ENCODE results near the gene KRTAP2-3. TPM values are rescaled to one million over a fixed set of nuclear protein-coding genes. Genes with fewer than 3 reads are reported as not detected.

The KRTAP2-3 gene
- total RNA-seq, 1 donor from 2014 or later: not detected

- ATAC-seq (no peak), DNase-seq (no peak)
- H3K9me3 ChIP-seq: no peaks in the 10 kb centered on the region
- H3K27me3 ChIP-seq (ENCODE audit: low read depth): no peaks in the 10 kb centered on the region
- no peak within 1 kb of the TSS for H3K4me3 ChIP-seq
- H3K27ac ChIP-seq: no peak within 1 kb of the TSS
- no peaks in the 10 kb centered on the region for H3K4me1 ChIP-seq
- H3K36me3 ChIP-seq: no peaks in the 10 kb centered on the region
- no peak for TF ChIP-seq CTCF (IDR thresholded peaks at IDR 0.05)
- intact Hi-C loops (cut with DNase I): no loop called here
These were observed 30.2 kb downstream of the KRTAP2-3 start, which contains the start of gene KRTAP1-4 for GRCh38 chr17:41029633-41030245. Gene KRTAP1-4 (minus strand): TSS chr17:41030195. CDS start chr17:41030078, 117 bp downstream.

GRCh38 chr17:41026715-41027471 lies 33.0 kb downstream of the KRTAP2-3 start, which contains the start of gene KRTAP1-5:
Gene KRTAP1-5 (minus strand): TSS chr17:41027208. CDS start chr17:41027155, 53 bp downstream.
- Histone ChIP-seq H3K27me3 (ENCODE audit: low read depth) (no peaks in the 10 kb centered on the region), H3K4me3 (no peak within 1 kb of the TSS), H3K4me1 (no peaks in the 10 kb centered on the region), H3K27ac (no peak within 1 kb of the TSS), H3K36me3 (no peaks in the 10 kb centered on the region), H3K9me3 (no peaks in the 10 kb centered on the region)
- ATAC-seq (no peak), DNase-seq (no peak)
- TF ChIP-seq CTCF (IDR thresholded peaks at IDR 0.05): no peak
- intact Hi-C loops (cut with DNase I): no loop called here

GRCh38 chr17:41024697-41025096 lies 35.2 kb downstream of the KRTAP2-3 start:
- no peaks in the 10 kb centered on the region for H3K4me1 ChIP-seq

GRCh38 chr17:41020336-41020735 lies 39.6 kb downstream of the KRTAP2-3 start:
- Histone ChIP-seq H3K4me3 (no peak overlapping the region), H3K36me3 (no peaks in the 10 kb centered on the region), H3K9me3 (no peaks in the 10 kb centered on the region), H3K27ac (no peak overlapping the region), H3K27me3 (ENCODE audit: low read depth) (no peaks in the 10 kb centered on the region), H3K4me1 (no peaks in the 10 kb centered on the region)
- intact Hi-C loops (cut with DNase I): no loop called here
- DNase-seq (no peak), ATAC-seq (no peak)
- no peak for TF ChIP-seq CTCF (IDR thresholded peaks at IDR 0.05)

More at GRCh38 chr17:41024697-41025096, 35.2 kb downstream of the KRTAP2-3 start:
- Histone ChIP-seq H3K36me3 (no peaks in the 10 kb centered on the region), H3K4me3 (no peak overlapping the region), H3K27ac (no peak overlapping the region), H3K9me3 (no peaks in the 10 kb centered on the region), H3K27me3 (ENCODE audit: low read depth) (no peaks in the 10 kb centered on the region)
- ATAC-seq (no peak), DNase-seq (no peak)
- TF ChIP-seq CTCF (IDR thresholded peaks at IDR 0.05): no peak
- intact Hi-C loops (cut with DNase I): no loop called here

GRCh38 chr17:41019415-41019814 lies 40.5 kb downstream of the KRTAP2-3 start:
- intact Hi-C loops (cut with DNase I): no loop called here
- Histone ChIP-seq H3K4me1 (no peaks in the 10 kb centered on the region), H3K36me3 (no peaks in the 10 kb centered on the region), H3K27me3 (ENCODE audit: low read depth) (no peaks in the 10 kb centered on the region), H3K9me3 (no peaks in the 10 kb centered on the region), H3K27ac (no peak overlapping the region), H3K4me3 (no peak overlapping the region)
- no peak for ATAC-seq
- no peak for TF ChIP-seq CTCF (IDR thresholded peaks at IDR 0.05)
- DNase-seq: no peak

Data from lower lobe of right lung (tissue), 2 donors.